IMR-90 (cell line): ENCODE data around the gene UBL4B.

ENCODE experiments used
- RCOR1 ChIP-seq: IDR thresholded peaks from 2 replicates; pipeline ENCODE4 v1.6.1; 2012; ENCODE audit warnings: mild to moderate bottlenecking, low read length, improper control_type of control experiment; ENCODE audit not compliant: insufficient replicate concordance
- TF ChIP-seq, protein P1 (sequence below): conservative IDR thresholded peaks from 2 replicates; pipeline ENCODE4 v1.5.1; 2012; ENCODE audit warnings: mild to moderate bottlenecking, low read depth, low read length, improper control_type of control experiment

- no peak for TF ChIP-seq RCOR1
- TF ChIP-seq, protein P1, sequence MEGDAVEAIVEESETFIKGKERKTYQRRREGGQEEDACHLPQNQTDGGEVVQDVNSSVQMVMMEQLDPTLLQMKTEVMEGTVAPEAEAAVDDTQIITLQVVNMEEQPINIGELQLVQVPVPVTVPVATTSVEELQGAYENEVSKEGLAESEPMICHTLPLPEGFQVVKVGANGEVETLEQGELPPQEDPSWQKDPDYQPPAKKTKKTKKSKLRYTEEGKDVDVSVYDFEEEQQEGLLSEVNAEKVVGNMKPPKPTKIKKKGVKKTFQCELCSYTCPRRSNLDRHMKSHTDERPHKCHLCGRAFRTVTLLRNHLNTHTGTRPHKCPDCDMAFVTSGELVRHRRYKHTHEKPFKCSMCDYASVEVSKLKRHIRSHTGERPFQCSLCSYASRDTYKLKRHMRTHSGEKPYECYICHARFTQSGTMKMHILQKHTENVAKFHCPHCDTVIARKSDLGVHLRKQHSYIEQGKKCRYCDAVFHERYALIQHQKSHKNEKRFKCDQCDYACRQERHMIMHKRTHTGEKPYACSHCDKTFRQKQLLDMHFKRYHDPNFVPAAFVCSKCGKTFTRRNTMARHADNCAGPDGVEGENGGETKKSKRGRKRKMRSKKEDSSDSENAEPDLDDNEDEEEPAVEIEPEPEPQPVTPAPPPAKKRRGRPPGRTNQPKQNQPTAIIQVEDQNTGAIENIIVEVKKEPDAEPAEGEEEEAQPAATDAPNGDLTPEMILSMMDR = no peak
Observed at GRCh38 chr1:110130989-110131388, 18.7 kb downstream of the UBL4B start.
